Measurements from ENCODE around the gene TSPAN18.

The TSPAN18 gene

DNA sequence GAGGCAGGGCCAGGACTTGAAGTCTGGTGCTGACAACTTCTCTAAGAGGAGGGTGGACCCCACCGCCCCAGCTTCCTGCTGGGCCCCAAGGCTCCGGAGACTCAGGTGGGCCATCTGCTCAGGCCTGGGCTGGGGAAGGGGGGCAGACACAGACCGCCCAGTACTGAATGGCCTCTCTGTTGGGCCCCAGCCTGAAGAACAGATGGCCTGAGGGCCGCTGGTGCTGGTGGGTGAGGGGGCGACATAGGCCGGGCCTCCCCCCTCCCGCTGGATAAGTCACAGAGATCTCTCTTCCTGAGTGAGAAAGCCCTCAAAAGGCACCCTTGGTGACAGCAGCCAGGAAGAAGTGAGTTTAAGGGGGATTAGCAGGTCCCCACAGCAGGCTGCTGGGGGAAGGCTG lies 236.4 kb downstream of the TSPAN18 start (continued):
- TF ChIP-seq, protein P1, sequence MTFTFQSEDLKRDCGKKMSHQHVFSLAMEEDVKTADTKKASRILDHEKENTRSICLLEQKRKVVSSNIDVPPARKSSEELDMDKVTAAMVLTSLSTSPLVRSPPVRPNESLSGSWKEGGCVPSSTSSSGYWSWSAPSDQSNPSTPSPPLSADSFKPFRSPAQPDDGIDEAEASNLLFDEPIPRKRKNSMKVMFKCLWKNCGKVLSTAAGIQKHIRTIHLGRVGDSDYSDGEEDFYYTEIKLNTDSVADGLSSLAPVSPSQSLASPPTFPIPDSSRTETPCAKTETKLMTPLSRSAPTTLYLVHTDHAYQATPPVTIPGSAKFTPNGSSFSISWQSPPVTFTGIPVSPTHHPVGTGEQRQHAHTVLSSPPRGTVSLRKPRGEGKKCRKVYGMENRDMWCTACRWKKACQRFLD (tag by site-specific recombination; IDR thresholded peaks at IDR 0.05): no peak
- no peak for TF ChIP-seq GFI1B (tag by site-specific recombination; IDR thresholded peaks at IDR 0.05)
- no peak for TF ChIP-seq INSM2 (tag by site-specific recombination; IDR thresholded peaks at IDR 0.05)
- no peak for TF ChIP-seq ZEB2 (tag by site-specific recombination; IDR thresholded peaks at IDR 0.05)

- Histone ChIP-seq H3K36me3 (ENCODE audit: control insufficient read depth in 2 of 2, insufficient read depth in 1 of 2, low read length in 2 of 2) (no peaks in the 10 kb centered on the region), H3K9me3 (ENCODE audit: control insufficient read depth, insufficient read depth, low read depth, low read length) (no peaks in the 10 kb centered on the region), H3K27ac (ENCODE audit: extremely low read depth, low read depth, low read length) (no peak overlapping the region), H3K4me3 (ENCODE audit: low read depth, low read length) (no peak overlapping the region), H3K4me1 (ENCODE audit: control insufficient read depth, insufficient read depth, low read length) (no peaks in the 10 kb centered on the region)
- no peak for TF ChIP-seq ZNF140 (tag by site-specific recombination; IDR thresholded peaks at IDR 0.05)
- TF ChIP-seq ZNF221 (tag by site-specific recombination; IDR thresholded peaks at IDR 0.05; ENCODE audit: borderline replicate concordance): no peak
- TF ChIP-seq ZNF133 (tag by site-specific recombination; IDR thresholded peaks at IDR 0.05): no peak
- no peak for TF ChIP-seq MEIS1 (CRISPR knock-in tag; IDR thresholded peaks at IDR 0.05; ENCODE audit: borderline replicate concordance)
- TF ChIP-seq ZNF366 (tag by site-specific recombination; conservative IDR thresholded peaks at IDR 0.05): no peak
- TF ChIP-seq KLF9 (tag by site-specific recombination; IDR thresholded peaks at IDR 0.05; ENCODE audit: low read depth): no peak
- no peak for TF ChIP-seq ZBTB17 (tag by site-specific recombination; IDR thresholded peaks at IDR 0.05)
- TF ChIP-seq ZNF114 (tag by site-specific recombination; IDR thresholded peaks at IDR 0.05): no peak
- no peak for TF ChIP-seq ZNF26 (tag by site-specific recombination; IDR thresholded peaks at IDR 0.05)
- no peak for TF ChIP-seq ZNF664 (tag by site-specific recombination; IDR thresholded peaks at IDR 0.05)
- TF ChIP-seq ZSCAN16 (tag by site-specific recombination; IDR thresholded peaks at IDR 0.05): no peak
- no peak for TF ChIP-seq ZNF416 (tag by site-specific recombination; IDR thresholded peaks at IDR 0.05)
- no peak for TF ChIP-seq ZNF266 (tag by site-specific recombination; IDR thresholded peaks at IDR 0.05; ENCODE audit: low read depth)
- TF ChIP-seq MZF1 (tag by site-specific recombination; IDR thresholded peaks at IDR 0.05; ENCODE audit: borderline replicate concordance): no peak
- no peak for TF ChIP-seq ZNF660 (tag by site-specific recombination; IDR thresholded peaks at IDR 0.05)
- TF ChIP-seq, protein P2, sequence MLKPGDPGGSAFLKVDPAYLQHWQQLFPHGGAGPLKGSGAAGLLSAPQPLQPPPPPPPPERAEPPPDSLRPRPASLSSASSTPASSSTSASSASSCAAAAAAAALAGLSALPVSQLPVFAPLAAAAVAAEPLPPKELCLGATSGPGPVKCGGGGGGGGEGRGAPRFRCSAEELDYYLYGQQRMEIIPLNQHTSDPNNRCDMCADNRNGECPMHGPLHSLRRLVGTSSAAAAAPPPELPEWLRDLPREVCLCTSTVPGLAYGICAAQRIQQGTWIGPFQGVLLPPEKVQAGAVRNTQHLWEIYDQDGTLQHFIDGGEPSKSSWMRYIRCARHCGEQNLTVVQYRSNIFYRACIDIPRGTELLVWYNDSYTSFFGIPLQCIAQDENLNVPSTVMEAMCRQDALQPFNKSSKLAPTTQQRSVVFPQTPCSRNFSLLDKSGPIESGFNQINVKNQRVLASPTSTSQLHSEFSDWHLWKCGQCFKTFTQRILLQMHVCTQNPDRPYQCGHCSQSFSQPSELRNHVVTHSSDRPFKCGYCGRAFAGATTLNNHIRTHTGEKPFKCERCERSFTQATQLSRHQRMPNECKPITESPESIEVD (tag by site-specific recombination; IDR thresholded peaks at IDR 0.05): no peak
- no peak for TF ChIP-seq ZNF10 (tag by site-specific recombination; IDR thresholded peaks at IDR 0.05)
- no peak for TF ChIP-seq ZNF292 (tag by site-specific recombination; IDR thresholded peaks at IDR 0.05; ENCODE audit: borderline replicate concordance, low read depth)
- no peak for TF ChIP-seq HOXA7 (CRISPR knock-in tag; IDR thresholded peaks at IDR 0.05; ENCODE audit: borderline replicate concordance)
- TF ChIP-seq ZNF248 (tag by site-specific recombination; IDR thresholded peaks at IDR 0.05): no peak
- ChIA-PET CTCF (interaction anchor here (0.6 to 1.8 kb wide), 4 partner anchors 9 to 37 kb away, joined by 3 to 4 read pairs (median 3); no protein-coding TSS in a partner anchor), POLR2A (no interaction called here)
These were observed 237.2 kb downstream of the TSPAN18 start for GRCh38 chr11:44963948-44964347.
